Parathyroid adenoma (tissue), 2 donors: ENCODE results near the gene CCNL2.

Experiments
- H2AFZ ChIP-seq: fragments of 300-600 bp; sonication (generic); one replicate; pipeline ENCODE4 v1.7.0; 2017; ENCODE audit warnings: antibody characterized with exemption, mild to moderate bottlenecking
- H3K27ac ChIP-seq: fragments of 300-600 bp; sonication (generic); one replicate; pipeline ENCODE4 v1.7.0; 2017
- H3K27me3 ChIP-seq: fragments of 300-600 bp; sonication (generic); one replicate; pipeline ENCODE4 v1.7.0; 2017; ENCODE audit warnings: low read length; ENCODE audit not compliant: control insufficient read depth, insufficient read depth
- H3K36me3 ChIP-seq: fragments of 300-600 bp; sonication (generic); one replicate; pipeline ENCODE4 v1.7.0; 2017; ENCODE audit warnings: low read length; ENCODE audit not compliant: control insufficient read depth, insufficient read depth
- H3K4me1 ChIP-seq: fragments of 300-600 bp; sonication (generic); one replicate; pipeline ENCODE4 v1.7.0; 2017; ENCODE audit warnings: control low read depth
- H3K4me2 ChIP-seq: fragments of 300-600 bp; sonication (generic); one replicate; pipeline ENCODE4 v1.7.0; 2017; ENCODE audit warnings: low read length
- H3K4me3 ChIP-seq: fragments of 300-600 bp; sonication (generic); one replicate; pipeline ENCODE4 v1.7.0; 2017; ENCODE audit warnings: low read depth, low read length
- H3K79me2 ChIP-seq: fragments of 300-600 bp; sonication (generic); one replicate; pipeline ENCODE4 v1.7.0; 2017; ENCODE audit warnings: control low read depth
- H3K9ac ChIP-seq: fragments of 300-600 bp; sonication (generic); one replicate; pipeline ENCODE4 v1.7.0; 2017; ENCODE audit warnings: mild to moderate bottlenecking
- H3K9me3 ChIP-seq: fragments of 300-600 bp; sonication (generic); one replicate; pipeline ENCODE4 v1.7.0; 2017; ENCODE audit warnings: low read length; ENCODE audit not compliant: control insufficient read depth
- CTCF ChIP-seq: fragments of 300-600 bp; sonication (generic); IDR thresholded peaks from one replicate; pipeline ENCODE4 v1.7.0; 2017; ENCODE audit warnings: antibody characterized with exemption, mild to moderate bottlenecking
- donor health status: primary hyperparathyroidism.

Gene CCNL2

DNA sequence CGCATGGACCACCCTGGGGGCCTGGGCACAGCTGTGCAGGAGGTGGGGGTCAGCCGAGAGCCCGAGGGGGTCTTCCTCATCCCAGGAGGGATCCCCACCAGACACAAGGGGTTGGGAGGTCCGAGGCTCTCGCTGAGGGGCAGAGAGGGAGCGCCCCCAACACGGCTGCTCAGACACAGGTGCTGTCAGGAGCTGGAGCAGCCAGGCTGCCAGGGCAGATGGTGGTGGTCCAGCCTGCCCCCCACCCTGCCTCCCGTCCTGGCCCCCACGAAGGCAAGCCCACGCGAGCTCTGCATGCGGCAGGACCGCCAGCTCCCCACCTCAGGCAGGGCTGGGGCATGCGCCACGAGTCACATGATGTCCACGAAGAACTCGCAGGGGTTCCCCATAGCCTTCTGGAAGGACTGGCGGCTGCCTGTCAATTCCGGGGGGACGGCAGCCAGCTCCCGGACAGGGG is 63.3 kb downstream of the CCNL2 start:
- Histone ChIP-seq H3K79me2 (peaks cover 1% of the 10 kb centered on the region), H3K36me3 (no peaks in the 10 kb centered on the region)

More for the DNA sequence above, 63.3 kb downstream of the CCNL2 start:
- Histone ChIP-seq H3K27ac (no peak overlapping the region), H2AFZ (no peak overlapping the region), H3K4me2 (no peak overlapping the region), H3K9me3 (no peaks in the 10 kb centered on the region), H3K4me1 (no peaks in the 10 kb centered on the region), H3K4me3 (no peak overlapping the region), H3K27me3 (no peaks in the 10 kb centered on the region), H3K9ac (no peak overlapping the region)
- TF ChIP-seq CTCF = no peak
